ENCODE results near the gene NMUR2.

NMUR2 gene

DNA sequence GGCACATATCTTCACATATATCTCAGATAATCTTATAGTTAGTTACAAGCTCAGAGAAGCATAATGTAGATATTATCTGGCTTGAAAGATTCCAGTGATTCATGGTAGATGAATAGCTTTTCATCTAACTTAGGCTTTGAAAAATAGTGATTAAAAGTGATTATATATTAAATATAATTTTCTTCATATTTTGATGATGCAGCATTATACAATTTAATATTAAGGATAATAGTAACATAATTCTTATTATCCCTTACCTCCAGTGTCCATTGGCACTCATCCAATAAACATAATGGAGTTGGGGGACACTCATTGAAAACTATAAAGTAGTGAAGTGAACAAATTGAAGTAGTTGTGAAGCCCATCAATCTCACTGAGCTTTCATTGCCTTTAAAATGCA, 35.8 kb downstream of the NMUR2 start:
- no peak for DNase-seq (ENCODE audit: low read depth)

- DNase-seq (ENCODE audit: low read depth): no peak
Measured at GRCh38 chr5:152367554-152367953, 37.5 kb downstream of the NMUR2 start.

- DNase-seq (ENCODE audit: low read depth): no peak
Measured at GRCh38 chr5:152366716-152367115, 38.4 kb downstream of the NMUR2 start.

DNA sequence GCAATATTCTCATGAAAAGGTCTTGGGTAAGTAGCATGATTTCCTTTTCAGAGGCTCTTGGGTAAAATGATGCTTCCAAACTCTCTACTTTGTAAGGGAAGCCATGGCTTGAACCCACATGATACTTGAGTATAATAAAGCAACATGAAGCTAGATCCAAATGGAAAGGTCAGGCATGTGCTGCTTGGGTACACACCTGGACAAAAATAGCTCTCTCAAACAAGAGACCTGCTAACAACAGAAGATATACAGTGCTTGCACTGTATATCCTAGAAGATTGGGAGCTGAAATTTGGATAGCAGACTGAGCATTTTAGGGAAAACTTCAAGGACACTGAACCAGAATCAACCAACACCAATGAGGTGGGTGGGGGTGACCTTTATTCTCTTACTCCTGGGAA, 40.2 kb downstream of the NMUR2 start:
- no peak for DNase-seq (ENCODE audit: low read depth)

DNA sequence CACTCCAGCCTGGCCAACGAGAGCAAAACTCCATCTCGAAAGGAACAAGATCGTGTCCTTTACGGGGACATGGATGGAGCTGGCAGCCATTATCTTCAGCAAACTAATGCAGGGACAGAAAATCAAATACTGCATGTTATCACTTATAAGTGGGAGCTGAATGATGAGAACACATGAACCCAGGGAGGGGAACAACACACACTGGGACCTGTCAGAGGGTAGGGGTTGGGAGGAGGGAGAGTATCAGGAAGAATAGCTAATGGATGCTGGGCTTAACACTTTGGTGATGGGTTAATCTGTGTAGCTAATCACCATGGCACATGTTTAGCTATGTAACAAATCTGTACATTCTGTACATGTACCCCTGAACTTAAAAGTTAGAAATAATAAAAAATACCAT, 40.9 kb downstream of the NMUR2 start:
- no peak for DNase-seq (ENCODE audit: low read depth)

DNA sequence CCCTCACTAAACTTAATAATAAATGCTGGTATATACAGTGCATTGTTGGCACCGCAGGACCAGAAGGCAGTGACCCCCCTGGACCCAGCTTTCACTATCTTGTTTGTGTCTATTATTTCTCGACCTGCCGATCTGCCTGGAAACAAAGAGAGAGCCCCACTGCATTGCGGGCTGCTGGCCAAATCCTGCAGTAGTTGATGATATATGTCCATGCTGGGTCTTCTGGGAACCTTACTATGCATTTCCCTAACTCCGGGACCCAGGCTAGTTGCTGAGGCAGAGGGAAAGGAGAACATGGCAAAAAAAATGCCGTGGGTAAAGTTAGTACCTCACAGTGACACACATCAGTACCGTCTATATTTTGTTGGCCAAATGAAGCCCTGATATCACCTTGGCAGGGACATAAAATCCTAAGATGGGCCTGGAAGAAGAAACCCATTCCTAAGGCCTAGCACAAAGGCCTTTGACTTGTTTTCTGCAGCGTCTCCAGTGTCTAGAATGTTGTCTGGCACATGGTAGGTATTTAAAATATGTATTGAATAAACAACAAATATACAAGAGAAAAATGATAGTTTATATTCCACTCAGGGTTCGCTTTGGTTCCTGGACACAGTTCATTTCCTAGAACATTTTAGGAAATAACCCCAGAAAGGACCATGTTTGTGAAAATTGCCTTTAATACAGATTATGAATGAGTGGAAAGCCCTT, 46.1 kb downstream of the NMUR2 start:
- no peak for DNase-seq (ENCODE audit: low read depth)

DNA sequence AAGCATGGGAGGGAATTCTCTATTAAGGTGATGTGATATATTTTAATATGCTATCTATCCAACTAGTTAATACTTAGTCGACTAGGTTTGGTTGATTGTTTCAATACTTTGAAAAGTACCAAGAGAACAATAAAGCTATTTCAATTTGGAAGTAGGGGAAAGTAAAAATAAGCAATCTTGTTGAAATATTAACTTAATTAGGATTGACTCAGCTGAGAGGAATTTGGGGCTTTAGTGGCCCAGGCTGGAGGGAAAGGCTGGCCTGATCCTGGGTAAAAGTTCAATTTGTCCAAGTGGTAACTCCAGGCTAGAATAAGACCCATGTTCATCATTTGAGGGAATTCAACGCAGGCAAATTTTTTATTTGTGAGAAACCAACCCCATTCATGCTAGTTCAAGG, 48.6 kb downstream of the NMUR2 start:
- no peak for DNase-seq (ENCODE audit: low read depth)

- no peak for DNase-seq (ENCODE audit: low read depth)
Measured at GRCh38 chr5:152355061-152355460, 50.0 kb downstream of the NMUR2 start.

DNA sequence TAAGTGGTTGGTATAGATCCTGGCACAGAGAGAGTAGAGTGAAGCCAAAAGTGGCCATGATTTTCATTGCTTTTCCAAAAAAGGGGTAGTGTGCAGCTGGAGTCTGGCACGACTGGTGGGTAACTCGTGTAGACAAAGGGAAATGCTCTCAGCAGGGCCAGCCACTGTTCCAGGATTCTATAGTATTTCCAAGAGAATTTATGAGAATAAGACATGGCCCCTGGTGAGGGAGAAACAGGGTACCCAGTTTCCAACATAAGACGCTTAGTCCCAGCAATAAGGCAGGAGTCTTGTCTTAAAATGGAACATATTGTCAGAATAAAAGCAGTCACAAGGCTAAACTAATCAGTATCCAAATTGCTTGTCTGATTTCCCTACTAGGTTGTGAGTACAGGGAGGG, 52.1 kb downstream of the NMUR2 start:
- DNase-seq (ENCODE audit: low read depth): no peak

GRCh38 chr5:152349683-152350526, 55.2 kb downstream of the NMUR2 start:
- DNase-seq (ENCODE audit: low read depth): no peak

All from GM04503 (cell line).